DOHH2 (cell line): ENCODE results near the gene ELP4.

Experiments
- H3F3A ChIP-seq: fragments of 200-600 bp; sonication (generic), shearing (Covaris generic); 2 replicates; pipeline ENCODE4 v1.6.0; 2016; ENCODE audit warnings: antibody characterized with exemption, mild to moderate bottlenecking; ENCODE audit not compliant: control insufficient read depth, insufficient read depth
- H3K27ac ChIP-seq: fragments of 200-600 bp; sonication (generic); 2 replicates; pipeline ENCODE4 v1.5.1; 2014; ENCODE audit warnings: low read depth, mild to moderate bottlenecking, low read length, moderate library complexity
- H3K27me3 ChIP-seq: fragments of 200-600 bp; sonication (generic); 2 replicates; pipeline ENCODE4 v1.6.1; 2014; ENCODE audit warnings: mild to moderate bottlenecking, low read length, mixed read lengths; ENCODE audit not compliant: control insufficient read depth
- H3K36me3 ChIP-seq: fragments of 200-600 bp; sonication (generic); 2 replicates; pipeline ENCODE4 v1.6.1; 2014; ENCODE audit warnings: mild to moderate bottlenecking, low read length, moderate library complexity, mixed read lengths; ENCODE audit not compliant: control insufficient read depth
- H3K4me1 ChIP-seq: fragments of 200-600 bp; sonication (generic); 2 replicates; pipeline ENCODE4 v1.6.1; 2014; ENCODE audit warnings: mild to moderate bottlenecking, low read length, mixed read lengths; ENCODE audit not compliant: control insufficient read depth
- H3K4me2 ChIP-seq: fragments of 200-600 bp; sonication (generic); 2 replicates; pipeline ENCODE4 v1.6.0; 2014; ENCODE audit warnings: mild to moderate bottlenecking, low read length, moderate library complexity
- H3K4me3 ChIP-seq: fragments of 200-600 bp; sonication (generic); 2 replicates; pipeline ENCODE4 v1.5.1; 2014; ENCODE audit warnings: mild to moderate bottlenecking, low read length, mixed read lengths
- H3K79me2 ChIP-seq: fragments of 200-600 bp; sonication (generic); 2 replicates; pipeline ENCODE4 v1.6.1; 2014; ENCODE audit warnings: mild to moderate bottlenecking, low read length, mixed read lengths; ENCODE audit not compliant: control insufficient read depth
- H3K9me2 ChIP-seq: fragments of 200-600 bp; sonication (generic); replicated peaks from 2 replicates; pipeline ENCODE4 v1.6.1; 2014; ENCODE audit warnings: mild to moderate bottlenecking, low read length, mixed read lengths; ENCODE audit not compliant: control insufficient read depth
- H3K9me3 ChIP-seq: fragments of 200-600 bp; sonication (generic); 2 replicates; pipeline ENCODE4 v1.6.1; 2014; ENCODE audit warnings: antibody characterized with exemption, low read length, mixed read lengths; ENCODE audit not compliant: control insufficient read depth, insufficient read depth
- H4K20me1 ChIP-seq: fragments of 200-600 bp; sonication (generic); 2 replicates; pipeline ENCODE4 v1.6.0; 2014; ENCODE audit warnings: low read depth, mild to moderate bottlenecking, antibody characterized with exemption, low read length, moderate library complexity; ENCODE audit not compliant: control insufficient read depth, insufficient read depth
- EZH2phosphoT487 ChIP-seq: fragments of 200-600 bp; sonication (generic); IDR thresholded peaks from 2 replicates; pipeline ENCODE4 v1.6.1; 2017; ENCODE audit warnings: borderline replicate concordance, mild to moderate bottlenecking, antibody characterized with exemption, low read length, moderate library complexity, mixed read lengths
- TF ChIP-seq, protein P1 (sequence below): fragments of 200-600 bp; sonication (generic); IDR thresholded peaks from one replicate; pipeline ENCODE4 v1.5.1; 2014; ENCODE audit warnings: antibody characterized with exemption, mild to moderate bottlenecking, low read depth, low read length; ENCODE audit not compliant: poor library complexity, severe bottlenecking

ELP4 gene

DNA sequence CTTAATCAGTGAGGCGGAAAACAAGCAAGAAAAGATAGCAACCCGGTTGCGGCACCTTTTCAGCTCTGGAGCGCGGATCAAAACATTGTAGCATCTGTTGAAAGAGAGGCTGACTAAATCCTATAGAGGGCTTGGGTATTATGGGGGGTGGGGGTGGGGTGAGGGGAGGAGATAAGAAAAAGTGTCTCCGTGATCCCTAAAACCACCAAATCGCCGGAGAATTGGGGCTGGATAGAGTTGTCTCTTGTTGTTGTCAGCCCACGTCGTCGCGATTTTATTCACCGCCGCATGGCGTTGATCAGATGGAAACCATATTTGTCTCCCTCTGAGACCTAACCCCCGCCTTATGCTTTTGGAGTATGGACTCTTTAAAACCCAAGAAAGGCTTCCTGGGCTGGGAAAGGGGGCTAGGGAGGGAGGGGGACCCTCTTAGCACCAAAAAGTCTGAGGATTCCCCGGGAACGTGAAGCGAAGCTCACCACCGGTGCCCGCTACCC lies 288.5 kb downstream of the ELP4 start:
- no peak overlapping the region for H3K4me3 ChIP-seq

DNA sequence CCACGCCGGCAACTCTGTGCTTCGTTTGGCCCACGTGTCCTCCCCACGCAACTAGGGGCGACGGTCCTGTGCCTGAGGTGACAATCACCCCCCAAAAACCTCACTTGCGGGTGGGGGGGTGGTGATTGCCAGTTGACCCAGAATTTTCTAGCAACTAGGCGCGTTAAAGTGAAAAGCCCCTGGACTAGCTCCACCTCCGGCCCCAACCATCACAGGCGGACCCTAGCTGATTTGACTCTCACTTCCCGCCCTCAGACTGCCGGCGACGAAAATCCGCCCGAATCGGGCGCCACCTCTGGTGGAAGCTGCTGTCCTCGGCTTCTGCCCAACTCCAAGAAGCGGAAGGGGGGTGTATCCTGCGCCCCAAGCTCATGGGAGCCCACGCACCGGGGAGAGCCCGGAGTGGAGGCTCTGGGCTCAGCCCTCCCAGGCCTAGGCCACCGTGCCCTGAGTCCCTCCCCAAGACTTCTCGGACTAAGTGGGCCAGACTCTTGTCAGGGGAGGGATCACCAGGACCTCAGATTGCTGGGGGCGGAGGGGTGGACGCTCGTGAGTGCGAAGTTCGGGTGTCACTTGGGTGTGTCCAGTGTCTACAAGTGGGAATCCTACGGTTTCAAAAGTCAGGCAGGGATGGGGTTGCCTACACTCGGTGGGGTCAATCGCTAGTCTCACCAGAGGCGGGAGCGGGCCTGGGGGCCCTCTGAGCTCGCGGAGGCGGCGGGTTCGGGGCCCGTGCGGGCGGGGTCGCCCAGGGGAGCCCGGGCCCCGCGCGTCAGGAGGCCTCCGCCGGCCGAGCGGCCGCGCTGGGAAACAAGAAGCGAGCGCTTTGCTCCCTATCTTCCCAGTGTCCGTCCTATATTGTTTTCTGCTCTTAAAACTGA lies 289.2 kb downstream of the ELP4 start:
- H3K4me3 ChIP-seq, result no peak overlapping the region
- TF ChIP-seq EZH2phosphoT487, result no peak
- TF ChIP-seq, protein P1, sequence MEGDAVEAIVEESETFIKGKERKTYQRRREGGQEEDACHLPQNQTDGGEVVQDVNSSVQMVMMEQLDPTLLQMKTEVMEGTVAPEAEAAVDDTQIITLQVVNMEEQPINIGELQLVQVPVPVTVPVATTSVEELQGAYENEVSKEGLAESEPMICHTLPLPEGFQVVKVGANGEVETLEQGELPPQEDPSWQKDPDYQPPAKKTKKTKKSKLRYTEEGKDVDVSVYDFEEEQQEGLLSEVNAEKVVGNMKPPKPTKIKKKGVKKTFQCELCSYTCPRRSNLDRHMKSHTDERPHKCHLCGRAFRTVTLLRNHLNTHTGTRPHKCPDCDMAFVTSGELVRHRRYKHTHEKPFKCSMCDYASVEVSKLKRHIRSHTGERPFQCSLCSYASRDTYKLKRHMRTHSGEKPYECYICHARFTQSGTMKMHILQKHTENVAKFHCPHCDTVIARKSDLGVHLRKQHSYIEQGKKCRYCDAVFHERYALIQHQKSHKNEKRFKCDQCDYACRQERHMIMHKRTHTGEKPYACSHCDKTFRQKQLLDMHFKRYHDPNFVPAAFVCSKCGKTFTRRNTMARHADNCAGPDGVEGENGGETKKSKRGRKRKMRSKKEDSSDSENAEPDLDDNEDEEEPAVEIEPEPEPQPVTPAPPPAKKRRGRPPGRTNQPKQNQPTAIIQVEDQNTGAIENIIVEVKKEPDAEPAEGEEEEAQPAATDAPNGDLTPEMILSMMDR, result no peak
- H3K27me3 ChIP-seq, result peaks cover 14% of the 10 kb centered on the region
- no peaks in the 10 kb centered on the region for H3K36me3 ChIP-seq
- H3K79me2 ChIP-seq, result no peaks in the 10 kb centered on the region
- no peaks in the 10 kb centered on the region for H3K4me1 ChIP-seq
- H3K4me2 ChIP-seq, result no peak overlapping the region
- H4K20me1 ChIP-seq, result no peaks in the 10 kb centered on the region
- H3K27ac ChIP-seq, result no peak overlapping the region
- H3F3A ChIP-seq, result no peaks in the 10 kb centered on the region
- H3K9me3 ChIP-seq, result no peaks in the 10 kb centered on the region
- no peaks in the 10 kb centered on the region for H3K9me2 ChIP-seq

More for the DNA sequence above, 288.5 kb downstream of the ELP4 start:
- Histone ChIP-seq H3K27me3 (peaks cover 14% of the 10 kb centered on the region), H3K4me2 (no peak overlapping the region), H3K27ac (no peak overlapping the region), H3K36me3 (no peaks in the 10 kb centered on the region), H3K9me3 (no peaks in the 10 kb centered on the region), H3K79me2 (no peaks in the 10 kb centered on the region), H3F3A (no peaks in the 10 kb centered on the region), H4K20me1 (no peaks in the 10 kb centered on the region), H3K4me1 (no peaks in the 10 kb centered on the region), H3K9me2 (no peaks in the 10 kb centered on the region)
- TF ChIP-seq, protein P1, result no peak
- TF ChIP-seq EZH2phosphoT487, result no peak

DNA sequence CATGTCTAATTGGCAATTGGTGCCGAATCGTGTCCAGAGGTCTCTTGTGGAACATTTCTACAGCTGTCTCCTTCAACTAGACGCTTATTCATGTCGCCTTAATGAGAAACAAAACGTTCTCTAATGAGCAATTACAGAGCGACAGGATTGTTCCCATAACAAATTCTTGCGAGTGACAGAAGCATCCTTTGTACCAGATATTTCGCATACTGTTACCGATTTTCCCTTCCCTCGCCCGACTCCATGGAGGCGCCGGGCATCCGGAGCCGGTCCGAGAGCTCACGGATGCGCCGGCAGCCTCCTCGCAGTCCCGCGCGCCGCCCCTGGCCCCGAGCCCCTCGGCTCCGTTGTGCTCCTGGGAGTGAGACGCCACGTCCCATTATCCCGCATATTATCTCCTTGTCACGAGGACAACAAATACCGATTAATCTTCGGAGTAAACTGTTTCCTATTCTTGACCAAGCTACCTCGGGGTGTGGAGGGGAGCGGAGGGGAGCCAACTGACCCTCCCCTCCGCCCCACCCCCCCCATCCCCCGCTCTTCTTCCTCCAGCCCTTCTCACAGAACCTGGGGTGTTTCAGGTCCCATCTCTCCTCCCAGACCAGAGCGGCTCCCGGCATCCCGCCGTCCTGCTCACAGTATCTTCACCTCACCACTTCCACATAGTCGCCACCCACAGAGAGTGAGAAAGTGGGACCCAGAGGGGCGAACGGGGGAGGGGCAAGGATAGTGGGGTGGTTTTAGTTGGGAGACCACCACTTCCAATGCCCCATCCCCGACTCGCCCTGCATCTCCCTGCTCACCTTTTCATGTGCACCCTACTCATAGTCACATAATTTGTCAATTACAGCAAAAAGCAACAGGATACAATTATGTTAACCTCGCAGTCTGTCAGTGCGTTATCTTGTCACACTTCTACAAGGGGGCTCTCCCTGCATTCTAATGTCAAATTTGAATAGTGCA lies 290.1 kb downstream of the ELP4 start:
- no peaks in the 10 kb centered on the region for H3F3A ChIP-seq
- no peaks in the 10 kb centered on the region for H3K9me2 ChIP-seq
- no peak overlapping the region for H3K4me3 ChIP-seq
- no peaks in the 10 kb centered on the region for H3K4me1 ChIP-seq
- H3K4me2 ChIP-seq, result no peak overlapping the region
- no peaks in the 10 kb centered on the region for H4K20me1 ChIP-seq
- no peaks in the 10 kb centered on the region for H3K9me3 ChIP-seq
- H3K27me3 ChIP-seq, result peaks cover 14% of the 10 kb centered on the region
- TF ChIP-seq, protein P1, result no peak
- no peak for TF ChIP-seq EZH2phosphoT487
- H3K27ac ChIP-seq, result no peak overlapping the region
- H3K36me3 ChIP-seq, result no peaks in the 10 kb centered on the region
- H3K79me2 ChIP-seq, result no peaks in the 10 kb centered on the region
